A172 (cell line): ENCODE results near the gene CPTP. TPM values are rescaled to one million over a fixed set of nuclear protein-coding genes. Genes with fewer than 3 reads are reported as not detected.
A peak's percentile ranks its signal among the peaks of the same experiment; 100 is the strongest.

ENCODE experiments used
- DNase-seq: peaks from one replicate; pipeline ENCODE4 v3.0.0-alpha.2; 2015; ENCODE audit warnings: low spot score
- total RNA-seq: library from RNA; depleted of rRNA; stranded (reverse); fragments of >200 nt; shearing (Covaris generic); gene quantifications from 2 replicates; pipeline ENCODE4 v1.2.3, GENCODE V29; 2014

CPTP gene
- total RNA-seq, 1 experiment from 2014 or later = 19.5 TPM

DNA sequence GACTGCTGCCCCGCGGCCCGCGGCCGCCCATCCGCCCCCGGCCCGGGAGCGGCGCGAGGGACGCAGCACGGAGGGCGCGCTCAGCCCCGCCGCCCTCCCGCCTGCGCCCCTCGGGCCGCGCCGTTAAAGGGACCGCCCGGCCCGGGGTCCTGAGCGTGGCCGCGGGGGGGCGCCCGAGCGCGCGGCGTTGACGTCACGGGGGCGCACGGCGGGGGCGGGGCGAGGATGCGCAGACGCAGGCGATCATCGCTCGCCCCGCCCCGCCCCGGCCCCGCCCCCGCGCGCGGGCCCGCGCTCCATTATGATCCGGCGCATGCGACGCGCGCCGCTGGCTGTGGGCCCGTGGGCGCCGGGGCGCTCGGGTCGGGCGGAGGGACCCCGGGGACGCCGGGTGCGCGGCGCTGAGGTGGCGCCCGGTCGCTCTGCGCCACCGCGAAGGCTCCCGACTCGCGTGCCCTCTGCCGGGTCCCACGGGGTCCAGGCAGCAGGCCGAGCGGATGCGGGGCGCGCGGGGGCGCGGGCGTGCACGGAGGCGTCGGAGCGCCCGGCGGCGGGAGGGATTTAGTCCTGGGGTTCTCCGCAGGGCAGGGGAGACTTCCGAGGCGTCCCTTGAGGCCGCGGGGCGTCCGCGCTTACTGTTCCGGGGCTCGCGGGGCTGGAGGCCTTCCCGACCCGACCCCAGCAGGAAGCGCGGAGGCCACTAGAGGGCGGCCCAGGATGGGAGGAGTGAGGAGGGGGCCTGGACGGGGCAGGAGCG is 24.8 kb downstream of the CPTP start, which contains the start of gene DVL1:
Gene DVL1 (minus strand): TSS at position 163 of the 757 bp plus-strand sequence. CDS start 353 bp downstream, outside the sequence.
- DNase-seq = no peak

DNA sequence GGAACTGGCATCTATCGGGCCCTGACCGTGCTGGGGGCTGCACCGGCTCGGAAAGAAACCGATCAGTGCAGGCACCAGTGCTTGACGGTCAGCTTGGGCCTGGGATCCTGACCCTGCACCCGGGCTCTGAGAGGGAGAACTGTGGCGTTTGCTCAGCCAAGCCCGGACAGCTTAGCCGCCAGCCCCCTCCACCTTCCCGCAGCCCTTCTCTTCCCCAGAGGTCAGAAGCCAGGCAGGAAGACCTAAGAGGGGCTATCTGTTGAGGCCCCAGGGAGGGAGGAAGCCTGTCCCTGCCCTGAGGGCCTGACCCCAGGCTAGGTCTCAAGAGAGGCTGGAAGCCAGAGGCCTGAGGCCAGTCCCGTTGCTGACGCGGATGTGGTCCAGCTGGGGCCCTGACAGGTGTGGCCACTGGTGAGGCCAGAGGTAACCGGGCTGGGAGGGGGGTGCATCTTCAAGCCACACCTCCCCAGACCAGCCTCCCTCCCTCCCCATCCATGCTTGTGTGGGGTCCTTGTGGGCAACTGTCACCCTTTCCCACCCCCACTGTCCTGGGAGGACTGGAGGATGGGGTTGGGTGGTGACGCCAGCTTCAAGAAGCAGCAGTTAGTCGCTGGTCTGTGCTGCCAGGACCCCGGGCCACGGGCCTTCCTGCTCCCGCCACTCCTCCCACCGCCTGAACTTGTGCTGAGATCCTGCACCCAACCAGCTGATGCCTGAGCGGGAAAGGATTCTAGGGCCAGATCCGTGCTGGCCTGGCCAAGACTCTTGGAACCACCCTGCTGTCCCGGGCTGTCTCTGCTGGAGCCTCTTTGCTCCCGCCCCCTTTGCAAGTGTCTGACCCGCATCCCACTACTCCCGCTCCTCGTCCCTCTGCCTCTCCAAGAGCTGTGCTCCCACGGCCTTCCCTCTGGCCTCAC is 27.2 kb downstream of the CPTP start:
- no peak for DNase-seq

GRCh38 chr1:1352786-1353388 is 28.3 kb downstream of the CPTP start:
- no peak for DNase-seq

- no peak for DNase-seq
Observed at GRCh38 chr1:1353389-1354151, 29.0 kb downstream of the CPTP start.

DNA sequence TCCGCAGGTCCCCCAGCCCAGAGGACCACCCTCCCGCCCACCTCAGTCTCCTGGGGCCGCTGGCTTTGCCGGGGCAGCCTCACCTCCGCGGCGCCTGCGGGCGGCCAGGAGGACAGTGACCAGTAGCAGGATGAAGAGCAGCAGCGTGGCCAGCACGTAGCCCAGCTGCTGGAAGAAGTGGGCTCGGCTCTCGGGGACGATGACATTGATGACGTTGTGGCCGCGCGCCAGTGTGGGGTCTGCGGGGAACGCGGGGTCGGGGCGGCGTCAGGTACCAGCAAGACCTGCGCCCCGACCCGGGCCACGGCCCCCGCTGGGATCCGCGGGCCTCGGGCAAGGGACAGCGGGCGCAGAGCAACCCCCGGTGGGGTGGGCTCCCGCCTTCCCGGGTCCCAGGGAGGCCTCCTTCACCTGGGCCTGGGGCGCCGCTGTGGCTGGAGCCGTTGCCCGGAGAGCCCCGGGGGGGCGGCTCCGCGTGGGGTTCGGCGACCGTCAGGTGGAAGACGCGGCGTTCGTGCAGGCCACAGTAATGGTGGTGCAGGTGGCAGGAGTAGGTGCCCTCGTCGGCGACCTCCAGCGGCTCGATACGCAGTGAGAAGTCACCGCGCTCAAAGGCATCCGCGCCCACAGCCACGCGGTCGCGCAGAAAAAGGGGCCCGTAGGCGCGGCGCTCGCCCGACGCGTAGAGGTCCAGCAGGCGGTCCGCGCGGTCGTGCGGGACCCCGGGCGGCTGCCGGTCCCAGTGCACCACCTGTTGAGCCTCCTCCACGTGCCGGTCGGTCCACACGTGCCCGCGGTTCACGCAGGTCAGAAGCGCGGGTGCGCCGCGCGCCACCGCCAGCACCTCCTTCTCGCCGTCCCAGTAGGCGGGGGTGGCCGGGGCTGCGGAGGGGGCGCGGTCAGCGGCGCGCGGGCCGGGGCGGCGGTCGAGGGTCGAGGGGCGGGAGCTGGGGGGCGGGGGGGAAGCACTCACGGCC is 30.0 kb downstream of the CPTP start:
- DNase-seq = no peak

DNA sequence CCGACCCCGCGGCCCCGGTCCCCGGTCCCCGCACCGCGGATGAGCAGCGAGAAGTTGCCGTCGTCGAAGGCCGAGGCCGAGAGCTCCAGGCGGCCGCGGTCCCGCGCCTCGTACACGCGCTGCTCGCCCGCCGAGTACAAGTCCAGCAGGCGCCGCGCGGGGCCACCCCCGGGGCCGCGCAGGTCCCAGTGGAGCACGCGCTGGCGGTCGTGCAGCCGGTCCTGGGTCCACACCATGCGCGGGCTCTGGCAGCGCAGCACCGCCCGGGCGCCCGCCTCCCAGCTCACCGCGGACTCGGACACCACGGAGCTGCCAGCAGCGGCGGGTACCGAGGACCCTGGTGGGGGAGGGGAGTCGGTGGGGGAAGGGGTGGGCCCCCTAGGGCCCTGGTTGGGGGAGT is 30.8 kb downstream of the CPTP start:
- no peak for DNase-seq

GRCh38 chr1:1356166-1356795 is 31.7 kb downstream of the CPTP start:
- DNase-seq = no peak

GRCh38 chr1:1356796-1357401 is 32.3 kb downstream of the CPTP start:
- DNase-seq = no peak

GRCh38 chr1:1357871-1358432 is 33.4 kb downstream of the CPTP start:
- no peak for DNase-seq

- DNase-seq = no peak
Observed at GRCh38 chr1:1358433-1359271, 34.0 kb downstream of the CPTP start, which contains the start of gene MXRA8. MXRA8 (minus strand) TSS chr1:1358555; CDS start chr1:1358504, 51 bp downstream.

DNA sequence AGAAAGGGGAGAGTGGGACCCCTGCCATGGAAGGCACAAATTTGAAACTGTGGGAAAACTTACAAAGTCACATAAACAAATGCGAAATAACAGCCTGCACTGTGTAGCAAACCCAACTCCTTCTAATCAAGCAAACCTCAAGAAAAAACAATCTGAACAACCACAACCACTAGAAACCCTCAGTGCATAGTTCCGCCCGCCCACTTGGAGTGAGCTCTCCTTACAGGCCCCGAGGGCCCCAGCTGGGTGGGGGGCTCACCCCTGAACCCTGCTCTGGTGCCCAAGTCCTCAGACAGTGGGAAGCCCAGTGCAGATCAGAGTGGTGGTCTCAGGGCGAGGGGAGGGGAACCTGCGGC is 34.7 kb downstream of the CPTP start:
- no peak for DNase-seq

DNA sequence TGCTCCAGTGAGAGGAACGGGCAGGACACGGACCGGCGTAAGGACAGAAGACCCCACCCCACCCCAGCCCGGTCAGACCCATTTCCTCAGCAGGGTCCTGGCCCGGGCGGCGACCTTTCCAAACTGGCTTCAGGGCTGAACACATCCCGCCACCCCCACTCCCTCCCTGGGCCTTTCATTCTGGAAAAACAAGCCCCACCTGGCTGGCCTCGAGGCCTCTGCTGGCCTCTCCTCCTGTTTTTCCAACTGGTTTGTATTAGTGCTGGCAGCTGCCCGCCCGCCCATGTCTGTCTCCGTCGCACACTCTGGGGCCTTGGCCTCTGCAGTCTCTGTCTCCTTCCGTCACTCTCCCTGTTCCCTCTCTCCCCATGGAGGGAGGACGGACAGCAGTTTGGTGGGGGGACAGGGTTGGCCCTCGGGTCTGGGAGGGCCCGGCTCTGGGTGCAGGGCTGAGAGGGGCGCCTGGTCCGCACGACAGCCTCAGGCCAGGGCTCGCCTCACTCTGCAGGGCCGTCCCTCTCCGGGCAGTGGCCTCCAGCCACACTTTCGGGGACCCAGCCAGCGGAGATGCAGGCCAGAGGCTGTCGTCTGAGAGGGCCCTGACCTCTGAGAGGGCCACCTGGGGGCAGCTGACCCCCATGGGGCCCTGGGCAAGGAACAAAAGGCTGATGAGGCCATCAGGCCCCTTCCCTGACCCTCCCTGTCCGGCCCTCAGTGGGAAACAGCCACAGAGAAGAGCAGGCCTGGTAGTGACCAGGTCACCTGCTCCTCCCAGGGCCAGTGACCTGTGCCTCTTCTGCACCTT is 35.3 kb downstream of the CPTP start:
- no peak for DNase-seq

- peak; percentile 90 for DNase-seq
Observed at GRCh38 chr1:1360506-1361169, 36.0 kb downstream of the CPTP start.

DNA sequence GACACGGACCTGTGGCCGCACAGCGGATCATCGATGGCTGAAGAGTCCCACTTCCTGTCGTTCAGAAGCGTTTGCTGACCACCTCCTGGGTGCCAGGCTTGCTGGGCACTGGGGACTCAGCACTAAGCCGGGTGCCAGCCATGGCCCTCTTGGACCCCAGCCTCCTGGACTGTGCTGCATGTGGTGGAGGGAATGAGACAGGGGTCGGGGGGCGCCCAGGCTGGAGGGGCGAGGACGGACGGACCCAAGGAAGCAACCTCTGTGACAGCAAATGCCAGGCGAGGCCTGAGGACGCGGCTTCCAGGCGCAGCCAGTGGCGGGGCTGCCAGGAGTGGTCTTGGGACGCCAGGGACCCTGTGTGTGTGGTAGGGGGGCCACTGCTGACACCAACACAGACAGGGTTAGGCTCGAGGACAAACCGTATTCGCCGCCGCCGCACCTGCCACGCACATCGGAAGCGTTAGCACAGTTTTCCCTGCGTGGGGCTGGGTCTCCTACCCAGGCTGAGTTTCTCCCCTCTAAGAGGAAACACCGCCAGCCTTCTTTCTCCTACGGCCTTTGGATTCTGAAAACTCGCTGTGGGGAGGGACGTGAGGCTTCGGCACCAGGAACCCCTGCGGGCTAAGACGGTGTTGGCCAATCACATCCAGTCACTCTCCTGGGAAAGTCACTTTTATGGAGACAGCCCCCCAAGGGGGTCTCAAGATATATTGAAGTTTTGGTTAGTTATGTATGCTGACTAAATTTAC is 36.8 kb downstream of the CPTP start:
- no peak for DNase-seq

- peak; percentile 38 for DNase-seq
Observed at GRCh38 chr1:1361982-1362423, 37.4 kb downstream of the CPTP start.

GRCh38 chr1:1364266-1364665 is 39.7 kb downstream of the CPTP start:
- DNase-seq = no peak
